Measurements from ENCODE around the gene PVALEF.
"Not testable (repeated sequence)": the region's sequence is repeated elsewhere in the genome, so short reads cannot be mapped to it uniquely, and the experiment has no call there.

PVALEF gene

DNA sequence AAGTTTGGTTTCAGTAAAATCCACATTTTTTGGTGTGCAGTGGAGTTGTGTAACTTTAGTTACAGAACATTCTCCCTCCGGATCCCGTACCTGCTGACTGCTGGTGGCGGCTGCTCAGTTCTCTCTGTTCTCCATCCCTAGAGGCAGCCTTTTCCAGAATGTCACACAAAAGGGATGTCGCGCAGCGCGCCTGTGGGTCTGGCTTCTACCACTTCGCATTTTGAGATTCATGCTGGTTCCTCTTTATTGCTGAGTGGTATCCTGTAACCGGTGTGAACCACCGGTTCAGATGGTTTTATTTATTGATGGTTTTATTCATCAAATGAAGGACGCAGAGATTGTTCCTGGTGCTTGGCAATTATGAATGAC is 58.4 kb downstream of the PVALEF start:
- DNase-seq: no peak

GRCh38 chr17:81227630-81228029 is 62.3 kb downstream of the PVALEF start:
- DNase-seq: not testable (repeated sequence)

DNA sequence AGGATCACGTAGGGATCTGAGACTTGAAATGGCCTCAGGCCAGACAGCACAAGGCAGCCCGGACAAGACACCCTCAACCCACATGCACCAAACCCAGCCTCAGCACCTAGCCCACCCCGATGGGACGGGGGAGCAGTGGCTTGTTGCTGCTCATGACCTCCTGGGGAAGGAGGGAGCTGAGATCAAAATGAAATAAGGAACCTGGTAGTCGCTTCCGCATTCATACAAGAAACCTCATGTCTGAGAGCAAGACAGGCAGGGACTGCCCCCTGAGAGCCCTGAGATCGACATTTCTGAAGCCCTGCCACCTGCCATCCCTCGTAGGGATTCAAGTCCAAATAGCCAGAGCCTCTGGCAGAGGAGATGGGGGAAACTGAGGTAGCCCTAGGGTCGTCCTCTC is 63.1 kb downstream of the PVALEF start:
- DNase-seq: no peak

- DNase-seq: no peak
Measured at GRCh38 chr17:81228834-81229665, 63.7 kb downstream of the PVALEF start.

- no peak for DNase-seq
Measured at GRCh38 chr17:81229666-81229920, 64.3 kb downstream of the PVALEF start.

DNA sequence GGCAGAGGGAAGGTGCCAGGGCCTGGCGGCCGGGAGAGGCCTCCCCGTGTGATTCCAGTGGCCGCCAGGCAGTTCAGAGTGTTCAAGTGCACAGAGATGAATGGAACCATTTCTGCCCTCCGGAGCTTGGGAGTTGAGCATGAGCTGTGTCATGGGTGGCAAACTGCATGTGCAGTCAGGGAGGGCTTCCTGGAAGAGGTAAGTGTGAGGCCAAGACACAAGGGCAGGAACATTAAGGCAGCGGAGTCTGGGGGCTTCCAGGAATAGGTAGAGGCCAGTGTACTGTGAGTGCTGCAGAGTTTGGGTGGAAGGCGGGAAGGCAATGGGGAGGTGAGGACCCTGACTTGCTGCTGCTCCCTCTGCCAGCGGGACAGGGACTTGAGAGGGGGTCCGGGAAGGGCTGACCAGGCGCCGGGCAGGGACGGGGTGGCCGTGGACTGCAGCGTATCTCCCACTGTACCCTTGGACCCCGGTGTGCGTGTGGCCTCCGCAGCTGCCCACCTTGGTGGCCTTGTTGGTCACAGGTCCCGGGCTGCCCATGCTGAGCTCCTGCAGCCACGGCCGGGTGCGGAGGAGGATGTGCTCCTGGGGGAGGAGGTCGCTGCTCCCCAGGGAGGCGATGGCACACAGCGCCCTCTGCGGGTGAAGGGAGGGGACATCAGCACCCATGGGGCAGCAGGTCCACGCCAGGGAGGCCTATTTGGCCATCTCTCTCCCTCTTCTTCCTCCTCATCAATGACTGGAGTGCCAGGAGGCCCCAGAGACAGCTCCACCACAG is 64.9 kb downstream of the PVALEF start:
- no peak for DNase-seq

- no peak for DNase-seq
Measured at GRCh38 chr17:81231121-81231645, 65.9 kb downstream of the PVALEF start.

- no peak for DNase-seq
Measured at GRCh38 chr17:81231766-81232581, 66.7 kb downstream of the PVALEF start.
